Osteocyte (in vitro differentiated cells): ENCODE data around the gene DCAF6. TPM values are rescaled to one million over a fixed set of nuclear protein-coding genes. Genes with fewer than 3 reads are reported as not detected.

Experiments used
- DNase-seq: peaks from one replicate; pipeline ENCODE4 v3.0.0; 2021; ENCODE audit warnings: mixed read lengths; ENCODE audit not compliant: unreplicated experiment; ENCODE audit errors: extremely low spot score
- H3K27ac Mint-ChIP-seq: one replicate; pipeline ENCODE4 v1.8.0; 2021; ENCODE audit warnings: mild to moderate bottlenecking, mixed read lengths; ENCODE audit not compliant: unreplicated experiment
- H3K27me3 Mint-ChIP-seq: one replicate; pipeline ENCODE4 v1.8.0; 2021; ENCODE audit warnings: mixed read lengths; ENCODE audit not compliant: unreplicated experiment
- H3K36me3 Mint-ChIP-seq: one replicate; pipeline ENCODE4 v1.8.0; 2021; ENCODE audit warnings: mixed read lengths; ENCODE audit not compliant: unreplicated experiment
- H3K4me1 Mint-ChIP-seq: one replicate; pipeline ENCODE4 v1.8.0; 2021; ENCODE audit warnings: mixed read lengths; ENCODE audit not compliant: unreplicated experiment
- H3K4me3 Mint-ChIP-seq: one replicate; pipeline ENCODE4 v1.8.0; 2021; ENCODE audit warnings: mild to moderate bottlenecking, moderate library complexity, mixed read lengths; ENCODE audit not compliant: unreplicated experiment
- H3K9me3 Mint-ChIP-seq: one replicate; pipeline ENCODE4 v1.8.0; 2021; ENCODE audit warnings: mixed read lengths; ENCODE audit not compliant: unreplicated experiment
- total RNA-seq: library from RNA; stranded (reverse); gene quantifications from 2 replicates; pipeline ENCODE4 v1.2.1, GENCODE V29; 2021
- TF ChIP-seq, protein P1 (sequence below): fragments of 200-600 bp; sonication (generic); IDR thresholded peaks from 2 replicates; pipeline ENCODE4 v1.5.0; 2021; ENCODE audit warnings: antibody characterized with exemption, mild to moderate bottlenecking, moderate library complexity

The DCAF6 gene
- total RNA-seq, 1 donor from 2014 or later: 56.8 TPM

DNA sequence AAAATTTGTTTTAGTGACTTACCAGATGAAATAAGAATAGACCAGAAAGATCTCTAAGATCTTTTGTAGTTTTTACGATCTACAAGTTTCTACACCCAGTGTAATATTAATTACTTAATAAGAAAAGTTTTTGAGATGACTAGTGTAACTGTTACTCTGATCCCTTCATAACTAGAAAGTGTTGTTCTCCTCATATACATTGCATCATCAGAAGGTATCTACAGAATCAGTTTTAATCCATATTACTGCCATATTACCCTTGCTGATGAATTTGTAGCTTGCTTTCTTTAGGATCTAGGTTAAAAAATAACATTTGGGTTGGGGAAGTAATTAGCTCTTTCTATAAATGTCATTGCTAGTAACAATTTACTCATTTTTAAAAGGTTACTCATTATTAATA lies 127.7 kb downstream of the DCAF6 start:
- Mint-ChIP-seq H3K4me1 (no peaks in the 10 kb centered on the region), H3K27ac (no peak overlapping the region), H3K36me3 (peaks cover 36% of the 10 kb centered on the region), H3K9me3 (no peaks in the 10 kb centered on the region), H3K4me3 (no peak overlapping the region), H3K27me3 (no peaks in the 10 kb centered on the region)
- TF ChIP-seq, protein P1, sequence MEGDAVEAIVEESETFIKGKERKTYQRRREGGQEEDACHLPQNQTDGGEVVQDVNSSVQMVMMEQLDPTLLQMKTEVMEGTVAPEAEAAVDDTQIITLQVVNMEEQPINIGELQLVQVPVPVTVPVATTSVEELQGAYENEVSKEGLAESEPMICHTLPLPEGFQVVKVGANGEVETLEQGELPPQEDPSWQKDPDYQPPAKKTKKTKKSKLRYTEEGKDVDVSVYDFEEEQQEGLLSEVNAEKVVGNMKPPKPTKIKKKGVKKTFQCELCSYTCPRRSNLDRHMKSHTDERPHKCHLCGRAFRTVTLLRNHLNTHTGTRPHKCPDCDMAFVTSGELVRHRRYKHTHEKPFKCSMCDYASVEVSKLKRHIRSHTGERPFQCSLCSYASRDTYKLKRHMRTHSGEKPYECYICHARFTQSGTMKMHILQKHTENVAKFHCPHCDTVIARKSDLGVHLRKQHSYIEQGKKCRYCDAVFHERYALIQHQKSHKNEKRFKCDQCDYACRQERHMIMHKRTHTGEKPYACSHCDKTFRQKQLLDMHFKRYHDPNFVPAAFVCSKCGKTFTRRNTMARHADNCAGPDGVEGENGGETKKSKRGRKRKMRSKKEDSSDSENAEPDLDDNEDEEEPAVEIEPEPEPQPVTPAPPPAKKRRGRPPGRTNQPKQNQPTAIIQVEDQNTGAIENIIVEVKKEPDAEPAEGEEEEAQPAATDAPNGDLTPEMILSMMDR: no peak
- no peak for DNase-seq

GRCh38 chr1:168065506-168065905 lies 129.0 kb downstream of the DCAF6 start:
- peaks cover 40% of the 10 kb centered on the region for H3K36me3 Mint-ChIP-seq
- H3K4me3 Mint-ChIP-seq: no peak overlapping the region
- TF ChIP-seq, protein P1: no peak
- no peaks in the 10 kb centered on the region for H3K27me3 Mint-ChIP-seq
- no peak for DNase-seq
- H3K27ac Mint-ChIP-seq: no peak overlapping the region
- no peaks in the 10 kb centered on the region for H3K9me3 Mint-ChIP-seq
- H3K4me1 Mint-ChIP-seq: no peaks in the 10 kb centered on the region

GRCh38 chr1:168069384-168069783 lies 132.9 kb downstream of the DCAF6 start:
- H3K36me3 Mint-ChIP-seq: peaks cover 52% of the 10 kb centered on the region
- H3K27ac Mint-ChIP-seq: peak overlapping the region; percentile 12
- TF ChIP-seq, protein P1: no peak
- H3K27me3 Mint-ChIP-seq: no peaks in the 10 kb centered on the region
- no peaks in the 10 kb centered on the region for H3K9me3 Mint-ChIP-seq
- no peak for DNase-seq
- no peak overlapping the region for H3K4me3 Mint-ChIP-seq
- no peaks in the 10 kb centered on the region for H3K4me1 Mint-ChIP-seq

GRCh38 chr1:168079761-168080160 lies 143.3 kb downstream of the DCAF6 start:
- H3K4me3 Mint-ChIP-seq: no peak overlapping the region
- TF ChIP-seq, protein P1: no peak
- no peaks in the 10 kb centered on the region for H3K27me3 Mint-ChIP-seq
- H3K27ac Mint-ChIP-seq: peak overlapping the region; percentile 59
- no peaks in the 10 kb centered on the region for H3K9me3 Mint-ChIP-seq
- DNase-seq: no peak
- peaks cover 11% of the 10 kb centered on the region for H3K4me1 Mint-ChIP-seq
- H3K36me3 Mint-ChIP-seq: peaks cover 26% of the 10 kb centered on the region

GRCh38 chr1:168081373-168082007 lies 145.0 kb downstream of the DCAF6 start:
- Mint-ChIP-seq H3K27ac (peak overlapping the region; percentile 15), H3K27me3 (no peaks in the 10 kb centered on the region), H3K36me3 (peaks cover 21% of the 10 kb centered on the region), H3K4me3 (no peak overlapping the region), H3K9me3 (no peaks in the 10 kb centered on the region), H3K4me1 (peaks cover 12% of the 10 kb centered on the region)
- TF ChIP-seq, protein P1: no peak
- peak; percentile 25 for DNase-seq
